ENCODE data around the gene MX2. TPM values are rescaled to one million over a fixed set of nuclear protein-coding genes. Genes with fewer than 3 reads are reported as not detected.
"Not testable (repeated sequence)": the region's sequence is repeated elsewhere in the genome, so short reads cannot be mapped to it uniquely, and the experiment has no call there.

Gene MX2
- total and polyA plus RNA-seq, 4 donors = 0.69 to 4.7 (median 2.2) TPM

- DNase-seq (ENCODE audit: low spot score) = no peak
- peaks cover 0 to 2% (median 0%) of the 10 kb centered on the region in 4 donors for H3K27me3 ChIP-seq (ENCODE audit: control insufficient read depth in 4 of 4, insufficient read depth in 4 of 4, low read length in 3 of 4)
- no peak overlapping the region for H3K27ac ChIP-seq (ENCODE audit: low read depth in 1 of 2, low read length in 2 of 2)
- no peaks in the 10 kb centered on the region for H3K9me3 ChIP-seq (ENCODE audit: control insufficient read depth in 4 of 4, low read length in 3 of 4)
- no peaks in the 10 kb centered on the region for H3K4me1 ChIP-seq (ENCODE audit: control insufficient read depth in 4 of 4, insufficient read depth in 4 of 4, low read length in 3 of 4)
- TF ChIP-seq HNF4A (conservative IDR thresholded peaks at IDR 0.05) (no peak), GABPA (IDR thresholded peaks at IDR 0.05 in 1 of 2, conservative IDR thresholded peaks at IDR 0.05 in 1 of 2) (no peak), EGR1 (IDR thresholded peaks at IDR 0.05; ENCODE audit: low read depth in 2 of 2) (no peak)
- TF ChIP-seq, protein P1, sequence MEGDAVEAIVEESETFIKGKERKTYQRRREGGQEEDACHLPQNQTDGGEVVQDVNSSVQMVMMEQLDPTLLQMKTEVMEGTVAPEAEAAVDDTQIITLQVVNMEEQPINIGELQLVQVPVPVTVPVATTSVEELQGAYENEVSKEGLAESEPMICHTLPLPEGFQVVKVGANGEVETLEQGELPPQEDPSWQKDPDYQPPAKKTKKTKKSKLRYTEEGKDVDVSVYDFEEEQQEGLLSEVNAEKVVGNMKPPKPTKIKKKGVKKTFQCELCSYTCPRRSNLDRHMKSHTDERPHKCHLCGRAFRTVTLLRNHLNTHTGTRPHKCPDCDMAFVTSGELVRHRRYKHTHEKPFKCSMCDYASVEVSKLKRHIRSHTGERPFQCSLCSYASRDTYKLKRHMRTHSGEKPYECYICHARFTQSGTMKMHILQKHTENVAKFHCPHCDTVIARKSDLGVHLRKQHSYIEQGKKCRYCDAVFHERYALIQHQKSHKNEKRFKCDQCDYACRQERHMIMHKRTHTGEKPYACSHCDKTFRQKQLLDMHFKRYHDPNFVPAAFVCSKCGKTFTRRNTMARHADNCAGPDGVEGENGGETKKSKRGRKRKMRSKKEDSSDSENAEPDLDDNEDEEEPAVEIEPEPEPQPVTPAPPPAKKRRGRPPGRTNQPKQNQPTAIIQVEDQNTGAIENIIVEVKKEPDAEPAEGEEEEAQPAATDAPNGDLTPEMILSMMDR (IDR thresholded peaks at IDR 0.05; ENCODE audit: low read depth, low read length, missing input control) = peak; percentile 1
- peaks cover 0 to 5% (median 0%) of the 10 kb centered on the region in 4 donors for H3K36me3 ChIP-seq (ENCODE audit: control insufficient read depth in 4 of 4, insufficient read depth in 3 of 4, low read depth in 1 of 4, low read length in 3 of 4)
- WGBS = 86% methylated on average over 5 of the region's 5 CpGs
- no peak overlapping the region for H3K9ac ChIP-seq (ENCODE audit: low read depth in 1 of 2, low read length in 2 of 2)
- no peak overlapping the region for H3K4me3 ChIP-seq (ENCODE audit: low read depth in 1 of 3, low read length in 3 of 3)
Measured at GRCh38 chr21:41411449-41412089, 49.7 kb downstream of the MX2 start.

GRCh38 chr21:41417505-41417904, 55.7 kb downstream of the MX2 start:
- not testable (repeated sequence) for H3K4me1 ChIP-seq (ENCODE audit: control insufficient read depth in 4 of 4, insufficient read depth in 4 of 4, low read length in 3 of 4)

GRCh38 chr21:41418393-41418792, 56.6 kb downstream of the MX2 start:
- no peaks in the 10 kb centered on the region for H3K27me3 ChIP-seq (ENCODE audit: control insufficient read depth in 4 of 4, insufficient read depth in 4 of 4, low read length in 3 of 4)
- peaks cover 0 to 3% (median 1%) of the 10 kb centered on the region in 4 donors for H3K4me1 ChIP-seq (ENCODE audit: control insufficient read depth in 4 of 4, insufficient read depth in 4 of 4, low read length in 3 of 4)
- H3K36me3 ChIP-seq (ENCODE audit: control insufficient read depth in 4 of 4, insufficient read depth in 3 of 4, low read depth in 1 of 4, low read length in 3 of 4) = no peaks in the 10 kb centered on the region
- 97% methylated on average over 6 of the region's 6 CpGs for WGBS
- no peak overlapping the region for H3K27ac ChIP-seq (ENCODE audit: low read depth in 1 of 2, low read length in 2 of 2)
- TF ChIP-seq GABPA (IDR thresholded peaks at IDR 0.05 in 1 of 2, conservative IDR thresholded peaks at IDR 0.05 in 1 of 2) = no peak
- TF ChIP-seq FOXA2 (IDR thresholded peaks at IDR 0.05) = no peak
- TF ChIP-seq, protein P1 (IDR thresholded peaks at IDR 0.05; ENCODE audit: low read depth, low read length, missing input control) = no peak
- TF ChIP-seq FOXA1 (IDR thresholded peaks at IDR 0.05) = no peak
- TF ChIP-seq ZBTB33 (IDR thresholded peaks at IDR 0.05) = no peak
- no peak for TF ChIP-seq HNF4A (conservative IDR thresholded peaks at IDR 0.05)
- no peak for TF ChIP-seq EGR1 (IDR thresholded peaks at IDR 0.05; ENCODE audit: low read depth in 2 of 2)
- no peak for TF ChIP-seq YY1 (IDR thresholded peaks at IDR 0.05)
- TF ChIP-seq, protein P2, sequence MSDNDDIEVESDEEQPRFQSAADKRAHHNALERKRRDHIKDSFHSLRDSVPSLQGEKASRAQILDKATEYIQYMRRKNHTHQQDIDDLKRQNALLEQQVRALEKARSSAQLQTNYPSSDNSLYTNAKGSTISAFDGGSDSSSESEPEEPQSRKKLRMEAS (IDR thresholded peaks at IDR 0.05) = no peak
- no peak for TF ChIP-seq NR2F2 (IDR thresholded peaks at IDR 0.05)
- no peak for TF ChIP-seq RXRA (IDR thresholded peaks at IDR 0.05)
- TF ChIP-seq TAF1 (conservative IDR thresholded peaks at IDR 0.05) = no peak
- TF ChIP-seq REST (IDR thresholded peaks at IDR 0.05) = no peak
- H3K9me3 ChIP-seq (ENCODE audit: control insufficient read depth in 4 of 4, low read length in 3 of 4) = no peaks in the 10 kb centered on the region
- H3K4me3 ChIP-seq (ENCODE audit: low read depth in 1 of 3, low read length in 3 of 3) = no peak overlapping the region
- no peak overlapping the region for H3K9ac ChIP-seq (ENCODE audit: low read depth in 1 of 2, low read length in 2 of 2)
- peak; percentile 14 for DNase-seq (ENCODE audit: low spot score)

More at GRCh38 chr21:41417505-41417904, 55.7 kb downstream of the MX2 start:
- not testable (repeated sequence) for H3K9ac ChIP-seq (ENCODE audit: low read depth in 1 of 2, low read length in 2 of 2); H3K4me3 ChIP-seq (ENCODE audit: low read depth in 1 of 3, low read length in 3 of 3); H3K27me3 ChIP-seq (ENCODE audit: control insufficient read depth in 4 of 4, insufficient read depth in 4 of 4, low read length in 3 of 4); H3K27ac ChIP-seq (ENCODE audit: low read depth in 1 of 2, low read length in 2 of 2); DNase-seq (ENCODE audit: low spot score); H3K9me3 ChIP-seq (ENCODE audit: control insufficient read depth in 4 of 4, low read length in 3 of 4); H3K36me3 ChIP-seq (ENCODE audit: control insufficient read depth in 4 of 4, insufficient read depth in 3 of 4, low read depth in 1 of 4, low read length in 3 of 4)
- 92% methylated on average over 2 of the region's 2 CpGs for WGBS
